ENCODE data around the gene NCKAP1. TPM values are rescaled to one million over a fixed set of nuclear protein-coding genes. Genes with fewer than 3 reads are reported as not detected.

Gene NCKAP1
- total RNA-seq, 1 experiment from 2014 or later, result 112 TPM

DNA sequence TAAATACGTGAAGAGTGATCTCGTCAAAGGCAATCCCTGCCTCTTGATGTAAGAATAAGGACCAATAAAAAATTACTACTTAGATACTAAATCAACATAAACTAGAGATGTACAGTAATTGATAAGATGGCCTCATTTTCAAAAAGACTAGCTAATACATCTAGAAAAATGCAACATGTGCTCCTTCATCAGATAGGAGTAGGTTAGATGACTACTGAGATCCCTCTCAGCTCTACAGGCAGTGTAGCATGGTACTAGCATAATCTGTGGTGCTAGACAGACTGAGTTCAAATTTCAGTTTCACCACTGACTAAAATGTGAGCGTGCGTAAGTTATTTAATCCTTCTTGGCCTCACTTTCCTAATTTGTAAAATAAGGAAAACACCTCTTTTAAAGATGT is 89.2 kb downstream of the NCKAP1 start:
- Histone ChIP-seq H3K27ac (ENCODE audit: insufficient read length, low read depth, low read length) (no peak overlapping the region), H2AFZ (ENCODE audit: low read length) (no peak overlapping the region)

More for the DNA sequence above, 89.2 kb downstream of the NCKAP1 start:
- no peaks in the 10 kb centered on the region for H3K9me3 Mint-ChIP-seq
- no peak overlapping the region for H4K5ac ChIP-seq (ENCODE audit: insufficient read length, low read depth, low read length)
- no peaks in the 10 kb centered on the region for H3K27me3 ChIP-seq (ENCODE audit: insufficient read depth, low read length)
- no peaks in the 10 kb centered on the region for H3K27me3 Mint-ChIP-seq (ENCODE audit: low read depth)
- no peak overlapping the region for H3K56ac ChIP-seq (ENCODE audit: insufficient read length, low read depth, low read length)
- H3K4me1 ChIP-seq (ENCODE audit: insufficient read depth, low read length), result no peaks in the 10 kb centered on the region
- H3K79me2 ChIP-seq (ENCODE audit: insufficient read depth, low read length), result no peaks in the 10 kb centered on the region
- no peak overlapping the region for H3K18ac ChIP-seq (ENCODE audit: insufficient read length, low read depth, low read length)
- no peak overlapping the region for H2BK15ac ChIP-seq (ENCODE audit: low read depth, low read length)
- no peak overlapping the region for H3K9ac ChIP-seq (ENCODE audit: extremely low read depth, insufficient read length, low read length)
- no peak overlapping the region for H3K23ac ChIP-seq (ENCODE audit: insufficient read length, low read depth, low read length)
- H2BK12ac ChIP-seq (ENCODE audit: insufficient read length, low read depth, low read length), result no peak overlapping the region
- H3K4me2 ChIP-seq (ENCODE audit: insufficient read depth, insufficient read length, low read length), result no peak overlapping the region
- H3K23me2 ChIP-seq (ENCODE audit: insufficient read length, low read depth, low read length, poor library complexity, severe bottlenecking), result no peaks in the 10 kb centered on the region
- no peak overlapping the region for H2AK5ac ChIP-seq (ENCODE audit: insufficient read length, low read length)
- WGBS (ENCODE audit: extremely low coverage, insufficient read length, low lambda C conversion rate), result no CpG with 5 or more reads among the region's 4 CpGs
- H2BK5ac ChIP-seq (ENCODE audit: insufficient read length, low read length), result no peak overlapping the region
- no peak overlapping the region for H3K4me3 Mint-ChIP-seq
- no peak overlapping the region for H3K27ac Mint-ChIP-seq
- no peak overlapping the region for H4K8ac ChIP-seq (replicated peaks; ENCODE audit: insufficient read length, low read depth, low read length)
- H3K9me3 ChIP-seq (ENCODE audit: control insufficient read depth, low read depth, low read length), result no peaks in the 10 kb centered on the region
- H3K79me1 ChIP-seq (ENCODE audit: insufficient read depth, low read depth, low read length, poor library complexity, severe bottlenecking), result no peaks in the 10 kb centered on the region
- TF ChIP-seq, protein P1, sequence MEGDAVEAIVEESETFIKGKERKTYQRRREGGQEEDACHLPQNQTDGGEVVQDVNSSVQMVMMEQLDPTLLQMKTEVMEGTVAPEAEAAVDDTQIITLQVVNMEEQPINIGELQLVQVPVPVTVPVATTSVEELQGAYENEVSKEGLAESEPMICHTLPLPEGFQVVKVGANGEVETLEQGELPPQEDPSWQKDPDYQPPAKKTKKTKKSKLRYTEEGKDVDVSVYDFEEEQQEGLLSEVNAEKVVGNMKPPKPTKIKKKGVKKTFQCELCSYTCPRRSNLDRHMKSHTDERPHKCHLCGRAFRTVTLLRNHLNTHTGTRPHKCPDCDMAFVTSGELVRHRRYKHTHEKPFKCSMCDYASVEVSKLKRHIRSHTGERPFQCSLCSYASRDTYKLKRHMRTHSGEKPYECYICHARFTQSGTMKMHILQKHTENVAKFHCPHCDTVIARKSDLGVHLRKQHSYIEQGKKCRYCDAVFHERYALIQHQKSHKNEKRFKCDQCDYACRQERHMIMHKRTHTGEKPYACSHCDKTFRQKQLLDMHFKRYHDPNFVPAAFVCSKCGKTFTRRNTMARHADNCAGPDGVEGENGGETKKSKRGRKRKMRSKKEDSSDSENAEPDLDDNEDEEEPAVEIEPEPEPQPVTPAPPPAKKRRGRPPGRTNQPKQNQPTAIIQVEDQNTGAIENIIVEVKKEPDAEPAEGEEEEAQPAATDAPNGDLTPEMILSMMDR (conservative IDR thresholded peaks at IDR 0.05), result no peak
- no peak overlapping the region for H3K14ac ChIP-seq (ENCODE audit: insufficient read depth, low read length)
- H4K20me1 ChIP-seq (ENCODE audit: control insufficient read depth, insufficient read depth, insufficient read length), result no peaks in the 10 kb centered on the region
- H3K36me3 Mint-ChIP-seq (ENCODE audit: insufficient read depth in 1 of 3, low read depth in 3 of 3), result peaks cover 4 to 50% (median 50%) of the 10 kb centered on the region in 3 experiments; a peak in 6 of 7 replicates
- H3K4me1 Mint-ChIP-seq, result no peaks in the 10 kb centered on the region
- H2BK120ac ChIP-seq (ENCODE audit: low read depth, low read length, poor library complexity, severe bottlenecking), result no peak overlapping the region
- H2BK20ac ChIP-seq (ENCODE audit: low read depth, low read length, poor library complexity, severe bottlenecking), result no peak overlapping the region
- no peak overlapping the region for H4K91ac ChIP-seq (ENCODE audit: insufficient read length, low read depth, low read length)
- no peak overlapping the region for H3T11ph ChIP-seq (ENCODE audit: low read length)
- no peak overlapping the region for H3K4ac ChIP-seq (ENCODE audit: low read depth, low read length)
- DNase-seq, result no peak

Measured in H9 (cell line).